ENCODE data around the gene SH2B3.
"Not testable (repeated sequence)": the region's sequence is repeated elsewhere in the genome, so short reads cannot be mapped to it uniquely, and the experiment has no call there.

SH2B3 gene

GRCh38 chr12:111405859-111406473 is at the start of gene SH2B3:
Gene SH2B3 (plus strand): TSS chr12:111405923. CDS start chr12:111418146, 12,223 bp downstream.
- DNase-seq (ENCODE audit: low read depth in 2 of 2): peak; percentile 49 to 64

GRCh38 chr12:111359231-111359913 is 46.4 kb upstream of the SH2B3 start:
- peak in 1 of 2 experiments; percentile 45 for DNase-seq (ENCODE audit: low read depth in 2 of 2)

DNA sequence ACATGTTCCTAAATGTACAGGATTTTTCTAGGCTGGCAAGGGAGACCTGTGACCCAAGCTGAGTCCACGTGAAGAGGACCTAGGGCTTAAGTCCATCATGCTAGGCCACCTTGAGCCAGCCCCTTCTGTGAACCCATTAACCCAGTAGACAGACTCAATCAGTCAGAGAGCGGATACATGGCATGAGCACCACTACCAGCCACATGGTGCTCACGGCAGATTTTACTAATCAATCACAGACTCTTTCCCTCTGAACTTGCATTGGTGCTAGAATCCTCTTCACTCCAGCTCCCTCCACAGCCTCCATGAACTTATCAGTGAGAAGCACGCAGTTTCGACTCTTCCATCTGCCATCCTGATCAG is 45.8 kb upstream of the SH2B3 start:
- DNase-seq (ENCODE audit: low read depth in 2 of 2): no peak

- no peak for DNase-seq (ENCODE audit: low read depth in 2 of 2)
Measured at GRCh38 chr12:111360325-111360930, 45.3 kb upstream of the SH2B3 start.

GRCh38 chr12:111361073-111361716 is 44.5 kb upstream of the SH2B3 start:
- DNase-seq (ENCODE audit: low read depth in 2 of 2): no peak

- DNase-seq (ENCODE audit: low read depth in 2 of 2): no peak
Measured at GRCh38 chr12:111361717-111362576, 43.8 kb upstream of the SH2B3 start.

DNA sequence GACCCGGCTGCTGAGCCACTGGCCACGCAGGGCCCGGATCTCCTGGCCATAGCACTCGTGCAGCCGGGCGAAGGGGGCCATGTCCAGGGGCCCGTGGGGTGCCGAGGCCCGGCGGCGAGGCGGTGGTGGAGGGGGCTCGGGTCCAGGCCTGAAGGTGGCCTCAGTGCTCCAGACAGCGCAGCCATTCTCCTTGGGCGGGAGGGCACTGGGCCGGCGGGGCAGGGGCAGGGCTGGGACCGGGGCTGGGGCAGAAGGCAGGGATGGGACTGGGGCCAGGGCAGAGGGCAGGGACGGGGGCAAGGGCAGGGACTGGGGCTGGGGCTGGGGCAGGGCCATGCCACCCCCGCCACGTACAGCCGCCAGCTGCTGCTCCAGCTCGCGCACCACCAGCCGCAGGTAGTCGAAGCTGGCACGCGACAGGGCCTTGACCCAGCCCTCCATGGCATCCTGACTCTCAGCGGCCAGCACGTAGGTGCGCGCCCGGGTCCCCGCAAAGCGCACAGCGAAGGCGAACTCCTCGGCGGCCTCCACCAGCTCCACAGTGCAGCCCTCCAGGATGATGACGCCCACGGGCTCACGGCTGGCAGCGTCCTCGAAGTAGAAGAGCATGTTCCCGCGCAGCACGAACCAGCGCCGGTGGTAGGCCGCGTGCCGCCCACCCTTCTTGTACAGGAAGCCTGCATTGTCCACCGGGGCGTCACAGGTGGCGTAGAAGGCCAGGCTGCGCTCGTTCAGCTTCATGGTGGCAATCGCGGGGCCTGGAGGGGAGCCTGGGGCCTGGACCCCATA is 42.8 kb upstream of the SH2B3 start:
- DNase-seq (ENCODE audit: low read depth in 2 of 2): no peak

- DNase-seq (ENCODE audit: low read depth in 2 of 2): no peak
Measured at GRCh38 chr12:111363578-111363977, 42.1 kb upstream of the SH2B3 start.

GRCh38 chr12:111366075-111366474 is 39.6 kb upstream of the SH2B3 start:
- no peak for DNase-seq (ENCODE audit: low read depth in 2 of 2)

DNA sequence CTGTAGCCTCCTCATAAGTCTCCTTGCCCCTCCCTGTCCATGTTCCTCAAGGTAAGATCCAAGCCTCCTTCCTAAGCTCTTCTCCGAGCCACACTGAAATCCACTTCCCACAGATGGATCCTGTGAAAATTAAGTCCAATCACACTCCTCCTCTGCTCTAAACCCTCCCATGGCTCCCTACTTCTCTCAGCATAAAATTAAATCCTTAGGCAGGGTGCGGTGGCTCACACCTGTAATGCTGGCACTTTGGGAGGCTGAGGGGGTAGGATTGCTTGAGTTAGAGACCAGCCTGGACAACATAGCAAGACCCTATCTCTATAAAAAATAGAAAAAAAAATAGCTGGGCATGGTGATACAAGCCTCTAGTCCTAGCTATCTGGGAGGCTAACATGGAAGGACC is 39.1 kb upstream of the SH2B3 start:
- no peak for DNase-seq (ENCODE audit: low read depth in 2 of 2)

DNA sequence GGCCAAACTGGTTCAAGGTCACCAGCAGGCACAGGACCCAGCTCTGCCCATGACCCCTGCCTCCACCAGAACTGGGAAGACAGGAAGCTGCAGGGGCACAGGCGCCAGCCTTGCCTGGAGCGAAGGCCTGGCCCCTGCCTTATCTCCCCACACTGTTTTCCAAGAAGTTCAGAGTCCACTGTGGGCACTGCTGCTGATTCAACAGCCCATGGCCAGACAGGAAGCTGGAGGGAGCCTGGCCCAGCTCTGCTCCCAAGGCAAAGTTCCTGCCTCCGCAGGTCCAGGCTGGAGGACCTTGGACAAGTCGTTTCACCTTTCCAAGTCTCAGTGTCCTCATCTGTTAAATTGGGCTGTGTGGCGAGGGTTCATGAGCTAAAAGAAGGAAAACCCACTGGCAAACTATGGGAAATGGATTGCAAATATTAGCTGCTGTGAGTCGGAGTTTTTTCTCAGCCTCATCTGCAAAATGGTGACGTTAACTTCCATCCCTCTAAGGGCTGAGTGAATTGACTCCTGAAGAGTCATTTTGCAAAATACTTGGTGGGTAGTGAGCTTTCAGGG is 38.0 kb upstream of the SH2B3 start:
- DNase-seq (ENCODE audit: low read depth in 2 of 2): no peak

DNA sequence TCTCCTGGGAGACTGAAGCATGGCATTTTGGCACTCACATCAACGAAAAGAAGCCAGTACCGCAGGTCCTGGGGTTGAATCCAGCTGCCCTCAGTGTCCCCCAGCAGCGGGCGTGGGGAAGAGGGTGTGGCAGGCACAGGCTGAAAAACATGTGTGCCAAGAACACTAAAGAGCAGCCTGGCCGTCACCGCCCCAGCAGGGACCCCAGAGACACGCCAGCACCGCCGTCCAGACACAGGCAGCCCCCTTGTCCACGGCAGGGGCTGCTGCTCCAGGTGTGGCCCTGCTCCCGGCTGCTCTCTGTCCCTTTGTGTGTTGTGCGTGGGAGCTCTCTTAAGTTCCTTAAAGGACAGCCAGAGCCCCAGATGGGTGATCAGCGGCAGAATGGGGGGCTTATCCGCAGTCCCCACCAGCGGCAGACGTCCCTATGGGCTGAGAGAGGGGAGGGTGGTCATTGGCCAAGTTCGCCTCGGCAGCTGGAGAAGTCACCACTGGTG is 37.4 kb upstream of the SH2B3 start:
- no peak for DNase-seq (ENCODE audit: low read depth in 2 of 2)

GRCh38 chr12:111368788-111369495 is 36.8 kb upstream of the SH2B3 start, which contains the start of gene PHETA1:
Gene PHETA1 (minus strand): TSS chr12:111369095. CDS start chr12:111363427, 5,668 bp downstream.
- DNase-seq (ENCODE audit: low read depth in 2 of 2): peak; percentile 72 to 84

DNA sequence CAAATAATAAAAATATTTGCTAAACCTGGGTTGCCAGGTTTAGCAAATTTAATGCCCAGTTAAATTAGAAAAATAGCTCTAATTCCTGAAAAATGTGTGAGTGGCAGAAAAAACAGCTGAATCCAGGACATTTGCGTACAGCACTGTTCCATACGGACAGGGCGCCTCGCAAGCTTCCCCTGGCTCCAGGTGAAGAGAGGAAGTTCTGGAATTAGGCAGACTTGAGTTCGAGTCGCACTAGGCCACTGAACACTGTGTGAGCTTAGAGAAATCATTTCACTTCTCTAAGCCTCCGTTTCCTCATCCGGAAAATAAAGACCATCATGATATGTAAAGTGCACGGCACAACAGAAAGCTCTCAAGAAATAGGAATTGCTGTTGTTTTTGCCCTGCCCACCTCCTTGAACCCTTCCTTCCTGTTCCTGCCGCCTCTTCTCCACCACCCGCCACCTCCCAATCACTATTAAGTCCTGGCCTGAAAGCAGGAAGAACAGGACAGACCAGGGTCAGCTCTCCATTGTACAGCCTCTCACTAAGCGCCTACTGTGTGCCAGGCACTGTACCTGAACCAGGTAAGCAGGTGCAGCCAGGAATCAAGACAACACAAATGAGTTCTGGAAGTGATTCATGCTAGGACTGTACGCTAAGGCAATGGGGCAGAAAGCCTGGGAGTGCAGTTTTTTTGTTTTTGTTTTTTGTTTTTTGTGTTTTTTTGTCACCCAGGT is 36.1 kb upstream of the SH2B3 start:
- no peak for DNase-seq (ENCODE audit: low read depth in 2 of 2)

GRCh38 chr12:111373231-111373630 is 32.5 kb upstream of the SH2B3 start:
- not testable (repeated sequence) for DNase-seq (ENCODE audit: low read depth in 2 of 2)

DNA sequence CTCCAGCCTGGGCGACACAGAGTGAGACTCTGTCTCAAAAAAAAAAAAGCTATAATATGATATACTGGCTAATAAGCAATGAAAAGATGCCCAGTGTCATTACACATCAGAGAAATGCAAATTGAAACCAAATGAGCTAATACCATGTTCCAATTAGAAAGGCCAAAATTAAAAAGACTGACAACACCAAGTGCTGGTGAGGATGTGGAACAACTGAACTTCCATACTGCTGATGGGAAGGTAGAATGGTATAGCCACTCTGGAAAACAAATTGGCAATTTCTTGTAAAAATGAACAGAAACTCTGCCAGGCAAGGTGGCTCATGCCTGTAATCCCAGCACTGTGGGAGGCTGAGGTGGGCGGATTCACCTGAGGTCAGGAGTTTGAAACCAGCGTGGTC is 28.3 kb upstream of the SH2B3 start:
- DNase-seq (ENCODE audit: low read depth in 2 of 2): no peak

DNA sequence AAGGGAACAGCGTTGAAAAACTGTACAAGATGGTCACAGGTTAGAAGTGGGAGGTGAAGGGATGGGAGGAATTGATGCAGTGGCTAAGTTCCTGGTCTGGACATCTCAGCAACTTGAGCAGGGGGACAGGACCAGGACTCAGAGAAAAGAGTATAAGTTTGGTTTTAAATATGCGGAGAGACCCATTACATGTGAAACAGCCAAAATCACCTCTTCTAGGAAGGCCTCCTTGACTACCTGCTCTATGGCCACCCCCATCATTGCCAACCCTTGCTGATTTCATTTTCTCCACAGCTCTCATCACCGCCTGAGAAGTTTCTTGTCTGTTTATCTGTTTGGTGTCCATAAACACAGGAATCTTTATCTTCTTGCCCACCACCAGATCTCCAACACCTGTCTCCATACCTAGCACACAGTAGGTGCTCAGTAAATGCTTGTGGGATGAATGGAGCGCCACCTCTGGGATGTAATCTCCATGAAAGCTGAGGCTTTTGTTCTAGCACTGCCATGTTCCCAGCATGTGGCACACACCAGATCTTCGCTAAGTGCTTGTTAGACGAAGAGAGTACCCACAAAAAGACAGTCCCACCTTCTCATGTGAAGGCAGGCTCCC is 25.7 kb upstream of the SH2B3 start:
- DNase-seq (ENCODE audit: low read depth in 2 of 2): no peak

DNA sequence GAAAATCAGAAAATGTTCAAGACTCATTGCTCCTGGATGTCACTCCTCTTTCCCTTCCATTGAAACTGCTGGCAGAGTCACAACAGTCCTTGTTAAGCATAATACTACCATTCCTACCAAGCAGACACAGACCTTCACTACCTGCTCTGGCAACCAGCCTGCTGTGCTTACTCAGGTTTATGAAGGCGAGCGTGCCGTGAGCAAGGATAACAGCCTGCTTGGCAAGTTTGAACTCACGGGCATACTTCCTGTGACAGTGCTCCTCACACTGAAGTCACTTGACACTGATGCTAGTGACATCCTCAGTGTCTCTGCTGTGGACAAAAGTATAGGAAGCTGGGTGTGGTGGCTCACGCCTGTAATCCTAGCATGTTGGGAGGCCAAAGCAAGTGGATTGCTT is 21.1 kb upstream of the SH2B3 start:
- no peak for DNase-seq (ENCODE audit: low read depth in 2 of 2)

DNA sequence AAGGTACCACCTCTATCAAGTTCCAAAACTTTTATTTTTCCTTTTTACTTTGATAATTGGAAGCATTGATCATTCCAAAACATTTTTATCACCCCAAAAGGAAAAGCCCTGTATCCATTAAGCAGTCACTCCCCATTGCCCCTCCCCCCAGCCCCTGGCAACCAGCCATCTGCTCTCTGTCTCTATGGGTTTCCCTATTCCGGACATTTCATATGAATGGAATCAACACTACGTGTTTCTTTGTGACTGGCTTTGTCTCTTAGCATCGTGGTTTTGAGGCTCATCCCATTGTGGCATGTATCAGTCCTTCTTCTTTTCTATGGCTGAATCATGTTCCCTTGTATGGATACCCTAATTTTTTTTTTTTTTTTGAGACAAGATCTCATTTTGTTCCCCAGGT is 18.8 kb upstream of the SH2B3 start:
- DNase-seq (ENCODE audit: low read depth in 2 of 2): no peak
